Fibroblast of skin of abdomen (primary cell): ENCODE data around the gene WSB1.
"Not testable (repeated sequence)": the region's sequence is repeated elsewhere in the genome, so short reads cannot be mapped to it uniquely, and the experiment has no call there.

Source experiments
- DNase-seq: peaks from one replicate; pipeline ENCODE4 v3.0.0-alpha.2; 2013

Gene WSB1

GRCh38 chr17:27318228-27318627 lies 24.3 kb downstream of the WSB1 start:
- DNase-seq: no peak

GRCh38 chr17:27318633-27319032 lies 24.7 kb downstream of the WSB1 start:
- DNase-seq: no peak

GRCh38 chr17:27319541-27320221 lies 25.8 kb downstream of the WSB1 start:
- peak; percentile 43 for DNase-seq

- no peak for DNase-seq
These were observed 26.3 kb downstream of the WSB1 start for GRCh38 chr17:27320222-27320560.

GRCh38 chr17:27321372-27321771 lies 27.5 kb downstream of the WSB1 start:
- DNase-seq: no peak

GRCh38 chr17:27322026-27322425 lies 28.1 kb downstream of the WSB1 start:
- DNase-seq: no peak

GRCh38 chr17:27322690-27323508 lies 29.0 kb downstream of the WSB1 start:
- DNase-seq: no peak

GRCh38 chr17:27323538-27324215 lies 29.8 kb downstream of the WSB1 start:
- peak; percentile 12 for DNase-seq

- DNase-seq: no peak
These were observed 30.9 kb downstream of the WSB1 start for GRCh38 chr17:27324771-27325339.

- DNase-seq: no peak
These were observed 32.1 kb downstream of the WSB1 start for GRCh38 chr17:27326051-27326450.

GRCh38 chr17:27326585-27326984 lies 32.7 kb downstream of the WSB1 start:
- no peak for DNase-seq

GRCh38 chr17:27327397-27327796 lies 33.5 kb downstream of the WSB1 start:
- no peak for DNase-seq

- DNase-seq: no peak
These were observed 34.0 kb downstream of the WSB1 start for GRCh38 chr17:27327871-27328270.

GRCh38 chr17:27328686-27329085 lies 34.8 kb downstream of the WSB1 start:
- DNase-seq: not testable (repeated sequence)

GRCh38 chr17:27329146-27329805 lies 35.4 kb downstream of the WSB1 start:
- no peak for DNase-seq

GRCh38 chr17:27332047-27332393 lies 38.1 kb downstream of the WSB1 start:
- no peak for DNase-seq

GRCh38 chr17:27332485-27333409 lies 38.8 kb downstream of the WSB1 start:
- peak; percentile 96 for DNase-seq

GRCh38 chr17:27333410-27333980 lies 39.6 kb downstream of the WSB1 start:
- no peak for DNase-seq

- DNase-seq: no peak
These were observed 42.3 kb downstream of the WSB1 start for GRCh38 chr17:27336184-27336583.

GRCh38 chr17:27338536-27338985 lies 44.6 kb downstream of the WSB1 start:
- DNase-seq: no peak

- no peak for DNase-seq
These were observed 45.4 kb downstream of the WSB1 start for GRCh38 chr17:27339198-27339835.
